Endodermal cell (in vitro differentiated cells): ENCODE measurements around the gene TACR1. TPM values are rescaled to one million over a fixed set of nuclear protein-coding genes. Genes with fewer than 3 reads are reported as not detected.
"Not testable (repeated sequence)": the region's sequence is repeated elsewhere in the genome, so short reads cannot be mapped to it uniquely, and the experiment has no call there.

Experiments
- DNase-seq: peaks from one replicate; pipeline ENCODE4 v3.0.0-alpha.2; 2017
- H3K27ac ChIP-seq: 2 replicates; pipeline ENCODE4 v1.5.1; 2013; ENCODE audit warnings: mild to moderate bottlenecking, low read depth, low read length, moderate library complexity
- H3K27me3 ChIP-seq: 2 replicates; pipeline ENCODE4 v1.6.1; 2013; ENCODE audit warnings: mild to moderate bottlenecking, low read length, moderate library complexity; ENCODE audit not compliant: insufficient read depth, control insufficient read depth, poor library complexity, severe bottlenecking
- H3K36me3 ChIP-seq: 2 replicates; pipeline ENCODE4 v1.7.0; 2013; ENCODE audit warnings: mild to moderate bottlenecking, low read length, moderate library complexity; ENCODE audit not compliant: control insufficient read depth, insufficient read depth
- H3K4me1 ChIP-seq: one replicate; pipeline ENCODE4 v1.7.0; 2013; ENCODE audit warnings: low read length; ENCODE audit not compliant: control insufficient read depth, insufficient read depth
- H3K4me3 ChIP-seq: 2 replicates; pipeline ENCODE4 v1.5.1; 2013; ENCODE audit warnings: mild to moderate bottlenecking, low read length, moderate library complexity
- H3K9ac ChIP-seq: 2 replicates; pipeline ENCODE4 v1.6.1; 2013; ENCODE audit warnings: mild to moderate bottlenecking, low read length, moderate library complexity; ENCODE audit not compliant: poor library complexity, severe bottlenecking; ENCODE audit errors: extremely low read depth
- H3K9me3 ChIP-seq: 2 replicates; pipeline ENCODE4 v1.6.1; 2013; ENCODE audit warnings: mild to moderate bottlenecking, low read length, moderate library complexity; ENCODE audit not compliant: control insufficient read depth
- H3K27ac Mint-ChIP-seq: 2 replicates; pipeline ENCODE4 v1.8.0; 2020; ENCODE audit warnings: mixed read lengths
- H3K27me3 Mint-ChIP-seq: 2 replicates; pipeline ENCODE4 v1.8.0; 2021; ENCODE audit warnings: mild to moderate bottlenecking, mixed read lengths; ENCODE audit not compliant: insufficient read depth
- H3K36me3 Mint-ChIP-seq: 2 replicates; pipeline ENCODE4 v1.8.0; 2020; ENCODE audit warnings: low read depth, mixed read lengths
- H3K4me1 Mint-ChIP-seq: 2 replicates; pipeline ENCODE4 v1.8.0; 2020; ENCODE audit warnings: mixed read lengths
- H3K4me3 Mint-ChIP-seq: 2 replicates; pipeline ENCODE4 v1.8.0; 2020; ENCODE audit warnings: mild to moderate bottlenecking, moderate library complexity, mixed read lengths
- H3K9me3 Mint-ChIP-seq: 2 replicates; pipeline ENCODE4 v1.8.0; 2020; ENCODE audit warnings: mild to moderate bottlenecking, mixed read lengths
- WGBS, 2 experiments: methylation state at CpG; one replicate each; pipeline versions ENCODE4 v1.1.5 to v1.1.7; 2013; ENCODE audit warnings: missing lambda C conversion rate in 2 of 2, mixed read lengths in 1 of 2; ENCODE audit not compliant: insufficient coverage in 1 of 2, insufficient read length in 1 of 2; 5-methylcytosine and 5-hydroxymethylcytosine counted together
- total RNA-seq, 2 donors: library from RNA; stranded (reverse); fragmentation: NEBNext Ultra II Directional in 1 of 2; extraction: Animal tissue kit (Norgen Biotek cat#: 25700) in 1 of 2; gene quantifications; 2 replicates in 1 of 2; 3 replicates in 1 of 2; pipeline ENCODE4 v1.2.1, GENCODE V29; 2021
- TF ChIP-seq, protein P1 (sequence below): fragments of 200-600 bp; sonication (generic); conservative IDR thresholded peaks from 2 replicates; pipeline ENCODE4 v1.5.0; 2021; ENCODE audit warnings: antibody characterized with exemption, mild to moderate bottlenecking

The TACR1 gene
- total RNA-seq, 2 donors from 2014 or later = 0.09 to 0.69 TPM

DNA sequence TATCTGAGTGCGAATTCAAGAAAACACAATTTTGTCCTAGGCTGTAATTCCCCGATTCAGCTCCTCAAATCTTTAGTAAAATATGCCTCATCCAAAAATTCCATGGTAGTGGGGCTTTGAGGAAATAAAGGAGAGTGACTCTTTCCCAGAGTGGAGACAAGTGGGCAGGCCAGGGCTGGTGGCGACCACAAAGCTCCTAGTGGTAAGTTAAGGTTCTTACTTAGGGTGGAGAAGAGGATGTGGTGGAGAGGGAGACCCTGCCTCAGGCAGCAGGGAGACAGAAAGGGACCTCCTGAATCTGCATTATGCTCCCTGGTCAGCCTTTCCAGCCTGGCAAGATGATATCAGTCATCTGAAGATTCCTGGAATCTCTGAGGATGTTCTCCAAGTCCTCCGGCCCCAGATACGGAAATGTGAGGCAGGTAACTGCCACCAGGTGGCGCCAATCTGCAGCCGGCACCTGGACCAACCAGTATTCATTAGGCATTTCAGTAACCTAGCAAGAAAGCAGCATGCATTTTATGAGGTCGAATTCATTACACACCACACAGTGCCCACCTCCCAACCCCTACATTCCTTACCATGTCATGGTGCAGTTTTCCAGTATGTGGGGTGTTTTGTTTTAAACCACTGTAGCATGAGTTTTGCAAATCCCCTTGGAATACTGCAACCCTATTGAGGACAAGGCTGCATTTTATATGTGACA lies 134.5 kb downstream of the TACR1 start:
- Histone ChIP-seq H3K4me3 (no peak overlapping the region), H3K4me1 (no peaks in the 10 kb centered on the region), H3K9me3 (no peaks in the 10 kb centered on the region), H3K9ac (no peak overlapping the region), H3K36me3 (no peaks in the 10 kb centered on the region), H3K27ac (no peak overlapping the region), H3K27me3 (peaks cover 8% of the 10 kb centered on the region)
- Mint-ChIP-seq H3K27me3 (peaks cover 6% of the 10 kb centered on the region), H3K9me3 (no peaks in the 10 kb centered on the region), H3K4me3 (no peak overlapping the region), H3K4me1 (peaks cover 2% of the 10 kb centered on the region), H3K27ac (no peak overlapping the region), H3K36me3 (no peaks in the 10 kb centered on the region)
- TF ChIP-seq, protein P1, sequence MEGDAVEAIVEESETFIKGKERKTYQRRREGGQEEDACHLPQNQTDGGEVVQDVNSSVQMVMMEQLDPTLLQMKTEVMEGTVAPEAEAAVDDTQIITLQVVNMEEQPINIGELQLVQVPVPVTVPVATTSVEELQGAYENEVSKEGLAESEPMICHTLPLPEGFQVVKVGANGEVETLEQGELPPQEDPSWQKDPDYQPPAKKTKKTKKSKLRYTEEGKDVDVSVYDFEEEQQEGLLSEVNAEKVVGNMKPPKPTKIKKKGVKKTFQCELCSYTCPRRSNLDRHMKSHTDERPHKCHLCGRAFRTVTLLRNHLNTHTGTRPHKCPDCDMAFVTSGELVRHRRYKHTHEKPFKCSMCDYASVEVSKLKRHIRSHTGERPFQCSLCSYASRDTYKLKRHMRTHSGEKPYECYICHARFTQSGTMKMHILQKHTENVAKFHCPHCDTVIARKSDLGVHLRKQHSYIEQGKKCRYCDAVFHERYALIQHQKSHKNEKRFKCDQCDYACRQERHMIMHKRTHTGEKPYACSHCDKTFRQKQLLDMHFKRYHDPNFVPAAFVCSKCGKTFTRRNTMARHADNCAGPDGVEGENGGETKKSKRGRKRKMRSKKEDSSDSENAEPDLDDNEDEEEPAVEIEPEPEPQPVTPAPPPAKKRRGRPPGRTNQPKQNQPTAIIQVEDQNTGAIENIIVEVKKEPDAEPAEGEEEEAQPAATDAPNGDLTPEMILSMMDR = peak; percentile 97
- peak; percentile 94 for DNase-seq
- WGBS, 2 experiments = 33 to 62% methylated on average over 4 to 8 of the region's 8 CpGs

DNA sequence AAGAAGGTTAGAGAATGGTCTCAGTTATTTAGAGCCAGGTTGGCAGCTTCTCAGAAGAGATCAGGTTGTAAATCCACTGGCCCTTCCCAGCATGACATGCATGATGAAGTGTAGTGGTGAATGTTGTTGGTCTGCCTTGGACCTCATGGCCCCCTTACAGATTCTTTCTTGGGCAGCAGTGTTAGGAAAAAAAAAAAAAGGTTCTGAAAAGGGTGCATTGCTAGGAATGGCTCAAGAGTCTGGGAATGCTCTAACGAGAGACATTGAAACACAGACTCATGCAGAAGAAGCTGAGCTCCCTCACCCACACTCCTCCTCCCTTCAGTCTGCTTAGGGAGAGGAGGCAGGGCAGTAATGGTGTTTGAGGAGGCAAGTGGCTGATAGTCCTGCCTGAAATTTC lies 135.4 kb downstream of the TACR1 start:
- Mint-ChIP-seq H3K27me3 (peaks cover 7% of the 10 kb centered on the region), H3K9me3 (no peaks in the 10 kb centered on the region), H3K4me1 (peaks cover 7% of the 10 kb centered on the region), H3K4me3 (no peak overlapping the region), H3K27ac (no peak overlapping the region), H3K36me3 (no peaks in the 10 kb centered on the region)
- no peaks in the 10 kb centered on the region for H3K9me3 ChIP-seq
- H3K27ac ChIP-seq = no peak overlapping the region
- no peak overlapping the region for H3K9ac ChIP-seq
- no peak for DNase-seq
- no peak overlapping the region for H3K4me3 ChIP-seq
- TF ChIP-seq, protein P1 = no peak
- peaks cover 17% of the 10 kb centered on the region for H3K27me3 ChIP-seq
- H3K36me3 ChIP-seq = no peaks in the 10 kb centered on the region
- H3K4me1 ChIP-seq = no peaks in the 10 kb centered on the region
- WGBS, 2 experiments = no CpG with 5 or more reads among the region's 1 CpG

DNA sequence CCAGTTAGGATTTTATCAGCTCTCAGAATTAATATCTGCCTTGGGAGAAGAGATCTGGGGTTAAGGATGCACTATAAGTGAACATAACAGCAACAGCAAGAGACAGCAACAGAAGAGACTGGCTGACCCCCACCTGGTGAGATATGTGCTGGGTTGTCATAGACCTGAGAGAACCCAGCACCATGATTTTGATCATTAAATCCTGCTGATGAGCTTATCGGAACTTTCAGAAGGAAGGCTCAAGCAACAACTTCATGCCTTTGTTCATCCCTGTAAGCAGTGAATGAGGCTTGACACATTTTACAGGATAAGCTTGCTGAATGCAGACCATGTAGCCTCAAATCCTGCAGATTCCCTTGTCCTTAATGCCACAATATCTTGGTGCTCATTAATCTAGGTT lies 140.9 kb downstream of the TACR1 start:
- 83 to 94% methylated on average over 1 of the region's 1 CpG for WGBS, 2 experiments
- no peak overlapping the region for H3K9ac ChIP-seq
- H3K27ac Mint-ChIP-seq = no peak overlapping the region
- no peaks in the 10 kb centered on the region for H3K36me3 Mint-ChIP-seq
- no peak for DNase-seq
- no peak overlapping the region for H3K4me3 ChIP-seq
- TF ChIP-seq, protein P1 = no peak
- no peak overlapping the region for H3K4me3 Mint-ChIP-seq
- no peak overlapping the region for H3K27ac ChIP-seq
- H3K4me1 ChIP-seq = no peaks in the 10 kb centered on the region
- H3K27me3 ChIP-seq = peaks cover 17% of the 10 kb centered on the region
- H3K27me3 Mint-ChIP-seq = peaks cover 9% of the 10 kb centered on the region
- no peaks in the 10 kb centered on the region for H3K9me3 Mint-ChIP-seq
- peaks cover 41% of the 10 kb centered on the region for H3K4me1 Mint-ChIP-seq
- H3K9me3 ChIP-seq = no peaks in the 10 kb centered on the region
- H3K36me3 ChIP-seq = no peaks in the 10 kb centered on the region

DNA sequence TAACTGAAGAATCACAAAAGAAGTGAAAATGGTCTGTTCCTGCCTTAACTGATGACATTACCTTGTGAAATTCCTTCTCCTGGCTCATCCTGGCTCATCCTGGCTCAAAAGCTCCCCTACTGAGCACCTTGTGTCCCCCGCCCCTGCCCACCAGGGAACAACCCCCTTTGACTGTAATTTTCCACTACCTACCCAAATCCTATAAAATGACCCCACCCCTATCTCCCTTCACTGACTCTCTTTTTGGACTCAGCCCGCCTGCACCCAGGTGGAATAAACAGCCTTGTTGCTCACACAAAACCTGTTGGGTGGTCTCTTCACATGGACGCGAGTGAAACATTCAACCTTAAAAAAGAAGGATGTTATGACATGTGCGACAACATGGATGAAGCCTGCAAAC lies 142.2 kb downstream of the TACR1 start:
- H3K4me1 ChIP-seq, H3K9me3 Mint-ChIP-seq, H3K9me3 ChIP-seq, H3K9ac ChIP-seq, H3K36me3 Mint-ChIP-seq, H3K4me3 Mint-ChIP-seq, H3K4me3 ChIP-seq, H3K36me3 ChIP-seq, H3K27ac ChIP-seq: not testable (repeated sequence)
- peaks cover 17% of the 10 kb centered on the region for H3K27me3 ChIP-seq
- 43 to 64% methylated on average over 5 of the region's 5 CpGs for WGBS, 2 experiments
- H3K27me3 Mint-ChIP-seq = peaks cover 12% of the 10 kb centered on the region
- DNase-seq = peak; percentile 76
- peak overlapping the region; percentile 90 for H3K27ac Mint-ChIP-seq
- H3K4me1 Mint-ChIP-seq = peaks cover 44% of the 10 kb centered on the region
